ENCODE measurements around the gene MYH10.

Gene MYH10

DNA sequence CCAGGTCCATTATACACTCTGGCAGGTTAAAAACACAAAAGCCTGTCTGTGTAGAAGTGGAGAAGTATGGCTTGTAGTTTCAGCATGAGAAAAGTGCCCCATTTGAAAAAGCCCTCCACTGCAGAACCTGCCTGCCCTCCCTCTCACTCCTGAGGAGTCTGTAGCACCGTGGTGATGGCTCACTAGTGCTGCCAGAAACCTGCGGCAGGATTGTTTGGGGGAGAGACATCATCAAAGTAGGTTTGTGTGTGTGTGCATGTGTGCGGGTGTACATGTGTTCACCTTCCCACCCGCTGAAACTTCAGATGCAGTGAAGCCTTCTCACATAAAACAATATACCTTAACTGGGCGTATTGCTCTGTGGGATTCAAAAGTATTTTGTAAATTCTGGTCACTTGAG is 168.0 kb downstream of the MYH10 start:
- H3K27ac ChIP-seq: no peak overlapping the region
- TF ChIP-seq, protein P1, sequence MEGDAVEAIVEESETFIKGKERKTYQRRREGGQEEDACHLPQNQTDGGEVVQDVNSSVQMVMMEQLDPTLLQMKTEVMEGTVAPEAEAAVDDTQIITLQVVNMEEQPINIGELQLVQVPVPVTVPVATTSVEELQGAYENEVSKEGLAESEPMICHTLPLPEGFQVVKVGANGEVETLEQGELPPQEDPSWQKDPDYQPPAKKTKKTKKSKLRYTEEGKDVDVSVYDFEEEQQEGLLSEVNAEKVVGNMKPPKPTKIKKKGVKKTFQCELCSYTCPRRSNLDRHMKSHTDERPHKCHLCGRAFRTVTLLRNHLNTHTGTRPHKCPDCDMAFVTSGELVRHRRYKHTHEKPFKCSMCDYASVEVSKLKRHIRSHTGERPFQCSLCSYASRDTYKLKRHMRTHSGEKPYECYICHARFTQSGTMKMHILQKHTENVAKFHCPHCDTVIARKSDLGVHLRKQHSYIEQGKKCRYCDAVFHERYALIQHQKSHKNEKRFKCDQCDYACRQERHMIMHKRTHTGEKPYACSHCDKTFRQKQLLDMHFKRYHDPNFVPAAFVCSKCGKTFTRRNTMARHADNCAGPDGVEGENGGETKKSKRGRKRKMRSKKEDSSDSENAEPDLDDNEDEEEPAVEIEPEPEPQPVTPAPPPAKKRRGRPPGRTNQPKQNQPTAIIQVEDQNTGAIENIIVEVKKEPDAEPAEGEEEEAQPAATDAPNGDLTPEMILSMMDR (conservative IDR thresholded peaks at IDR 0.05): no peak

DNA sequence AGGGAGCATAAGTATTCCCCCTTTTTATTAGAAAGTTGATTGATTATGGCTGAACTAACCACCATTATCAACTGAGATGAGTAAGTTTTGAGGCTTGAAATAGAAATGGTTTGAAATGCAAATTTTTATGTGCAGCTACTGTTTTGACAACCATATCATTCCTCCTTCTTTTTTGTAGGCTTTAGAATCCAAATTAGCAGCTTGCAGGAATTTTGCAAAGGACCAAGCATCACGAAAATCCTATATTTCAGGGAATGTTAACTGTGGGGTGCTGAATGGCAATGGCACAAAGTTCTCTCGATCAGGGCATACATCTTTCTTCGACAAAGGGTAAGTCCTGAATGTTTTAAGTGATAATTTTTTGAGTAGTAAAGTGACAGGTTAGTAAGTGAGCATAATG is 170.7 kb downstream of the MYH10 start:
- no peak overlapping the region for H3K27ac ChIP-seq
- TF ChIP-seq, protein P1 (conservative IDR thresholded peaks at IDR 0.05): no peak

DNA sequence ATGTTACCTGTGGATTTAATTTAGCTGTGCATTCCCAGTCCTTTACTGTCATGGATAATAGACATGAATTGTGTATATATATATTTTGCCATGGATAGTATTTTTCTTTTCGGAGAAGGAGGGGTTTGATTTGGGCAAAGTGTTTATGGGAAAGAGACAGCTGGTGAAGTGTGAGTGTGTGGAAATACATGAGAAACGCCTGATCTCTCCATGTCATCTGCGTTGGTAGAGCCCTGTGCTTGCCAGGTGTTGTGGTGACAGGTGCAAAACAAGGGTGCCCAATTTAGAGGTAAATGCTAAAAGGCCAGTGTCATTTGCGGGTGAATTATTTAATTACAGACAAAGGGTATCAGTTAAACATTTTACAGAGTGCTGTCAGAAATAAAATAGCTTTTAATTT is 171.4 kb downstream of the MYH10 start:
- TF ChIP-seq, protein P1 (conservative IDR thresholded peaks at IDR 0.05): no peak
- H3K27ac ChIP-seq: no peak overlapping the region

DNA sequence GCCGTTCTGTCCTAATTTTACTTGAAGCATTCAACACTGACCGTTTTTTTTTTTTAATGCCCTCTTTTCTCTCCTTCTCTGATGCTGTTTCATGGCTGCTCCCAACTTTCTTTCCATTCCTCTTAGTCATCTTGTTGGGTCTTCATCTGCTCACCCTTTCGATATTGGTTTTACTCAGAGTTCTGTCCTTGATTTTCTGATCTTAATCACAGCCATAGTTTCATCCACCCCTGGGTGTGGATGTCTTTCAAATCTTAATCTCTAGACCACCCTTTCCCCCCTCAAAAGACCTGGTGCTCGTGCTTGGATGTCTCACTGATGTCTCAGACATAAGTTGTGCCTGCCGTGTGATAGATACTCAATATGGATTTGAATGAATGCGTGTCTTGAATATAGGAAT is 172.4 kb downstream of the MYH10 start:
- no peak overlapping the region for H3K27ac ChIP-seq
- TF ChIP-seq, protein P1 (conservative IDR thresholded peaks at IDR 0.05): no peak

DNA sequence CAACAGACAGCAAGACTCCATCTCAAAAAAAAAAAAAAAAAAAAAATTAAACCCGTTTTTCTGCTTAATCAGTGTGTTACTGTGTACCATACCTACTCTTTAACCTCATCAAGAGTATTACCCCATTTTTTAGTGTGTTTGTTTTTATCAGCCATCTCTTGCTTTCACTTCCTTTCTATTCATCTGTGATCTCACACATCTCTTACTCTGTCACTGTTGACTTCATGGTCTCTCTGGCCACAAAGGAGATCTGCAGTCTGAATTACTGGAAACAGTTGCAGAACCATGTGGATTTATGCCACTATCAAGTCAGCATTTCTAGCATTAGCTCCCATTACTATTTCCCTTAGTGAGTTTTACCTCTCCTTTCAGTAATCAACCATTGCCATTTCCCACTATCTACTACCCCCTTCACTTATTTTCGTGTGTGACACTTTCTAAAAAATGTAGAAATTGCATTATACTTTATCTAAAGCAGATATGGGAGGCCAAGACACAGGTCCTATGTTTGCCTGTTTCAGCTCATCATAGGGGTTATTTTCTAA is 174.8 kb downstream of the MYH10 start:
- TF ChIP-seq, protein P1 (conservative IDR thresholded peaks at IDR 0.05): no peak
- no peak overlapping the region for H3K27ac ChIP-seq

DNA sequence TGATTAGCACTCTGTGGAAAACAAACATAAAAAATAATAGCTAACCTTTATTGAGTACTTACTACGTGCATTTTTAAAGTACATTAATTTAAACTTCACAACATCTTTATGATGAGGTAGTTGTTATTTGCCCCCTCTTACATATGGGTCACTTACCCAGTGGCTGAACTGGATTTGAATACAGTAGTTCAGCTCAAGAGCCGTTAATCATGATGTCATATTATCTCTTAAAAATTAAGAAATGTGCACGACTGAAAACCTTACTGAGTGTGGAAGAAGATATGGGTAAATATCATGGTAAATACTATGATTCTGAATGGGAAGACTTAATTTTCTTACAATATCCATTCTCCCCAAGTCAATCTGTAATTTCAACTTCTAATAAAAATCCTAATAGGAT is 177.2 kb downstream of the MYH10 start:
- TF ChIP-seq, protein P1 (conservative IDR thresholded peaks at IDR 0.05): no peak
- no peak overlapping the region for H3K27ac ChIP-seq

DNA sequence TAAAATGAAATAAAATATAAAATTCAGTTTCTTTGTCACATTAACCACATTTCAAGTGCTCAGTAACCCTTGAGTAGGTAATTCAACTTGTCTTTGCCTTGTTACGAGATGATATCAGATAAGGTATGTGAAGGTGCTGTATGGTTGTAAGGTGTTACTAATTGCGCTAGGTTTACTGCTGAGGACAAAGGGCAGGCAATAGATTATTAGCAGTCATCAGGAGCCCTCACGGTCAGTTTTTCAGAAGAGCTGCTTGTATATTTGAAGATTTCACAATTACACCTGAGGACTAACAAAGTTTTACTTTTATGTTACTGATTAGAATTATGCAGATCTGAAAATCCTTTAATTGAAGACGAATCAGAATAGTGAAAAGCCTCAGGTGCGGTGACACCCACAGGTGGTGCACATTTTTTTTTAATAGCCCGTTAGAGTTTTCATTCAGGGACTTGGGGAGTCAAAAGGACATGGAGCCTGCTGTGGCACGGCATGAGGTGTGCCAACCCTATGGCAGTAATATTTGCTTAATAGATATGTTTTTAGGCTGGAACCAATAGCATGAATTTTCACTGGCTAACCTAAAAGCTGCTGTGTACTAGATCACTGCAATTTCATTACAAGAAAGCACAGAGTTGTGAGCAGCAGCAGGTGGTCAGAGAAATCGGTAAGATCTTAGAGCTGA is 178.5 kb downstream of the MYH10 start:
- TF ChIP-seq, protein P1 (conservative IDR thresholded peaks at IDR 0.05): no peak
- no peak overlapping the region for H3K27ac ChIP-seq
